ENCODE results near the gene SNTB2.

SNTB2 gene

DNA sequence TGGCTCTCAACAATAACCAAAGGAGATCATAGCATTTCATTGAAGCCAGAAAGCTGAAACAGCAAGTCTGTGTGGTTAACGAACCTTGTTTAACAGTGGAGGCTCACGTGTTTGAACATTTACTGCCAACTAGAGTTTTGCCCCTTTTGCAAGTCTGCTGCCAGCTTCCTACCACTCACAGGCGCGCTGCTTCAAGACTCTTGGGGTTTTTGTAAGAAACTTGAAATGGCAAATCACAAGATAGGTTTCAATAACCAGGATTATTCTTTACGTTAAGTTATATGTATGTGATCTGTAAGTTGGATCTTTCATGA lies 1.2 kb downstream of the SNTB2 start:
- H2AFZ ChIP-seq (ENCODE audit: low read depth), result peak overlapping the region; percentile 3
- H3K4me1 ChIP-seq (ENCODE audit: low read depth, poor library complexity, severe bottlenecking), result peaks cover 65% of the 10 kb centered on the region
- H3K79me2 ChIP-seq (ENCODE audit: insufficient read depth, low read depth), result peaks cover 28% of the 10 kb centered on the region
- H3K36me3 ChIP-seq (ENCODE audit: insufficient read depth), result no peaks in the 10 kb centered on the region
- peak overlapping the region; percentile 94 for H3K4me2 ChIP-seq
- TF ChIP-seq, protein P1, sequence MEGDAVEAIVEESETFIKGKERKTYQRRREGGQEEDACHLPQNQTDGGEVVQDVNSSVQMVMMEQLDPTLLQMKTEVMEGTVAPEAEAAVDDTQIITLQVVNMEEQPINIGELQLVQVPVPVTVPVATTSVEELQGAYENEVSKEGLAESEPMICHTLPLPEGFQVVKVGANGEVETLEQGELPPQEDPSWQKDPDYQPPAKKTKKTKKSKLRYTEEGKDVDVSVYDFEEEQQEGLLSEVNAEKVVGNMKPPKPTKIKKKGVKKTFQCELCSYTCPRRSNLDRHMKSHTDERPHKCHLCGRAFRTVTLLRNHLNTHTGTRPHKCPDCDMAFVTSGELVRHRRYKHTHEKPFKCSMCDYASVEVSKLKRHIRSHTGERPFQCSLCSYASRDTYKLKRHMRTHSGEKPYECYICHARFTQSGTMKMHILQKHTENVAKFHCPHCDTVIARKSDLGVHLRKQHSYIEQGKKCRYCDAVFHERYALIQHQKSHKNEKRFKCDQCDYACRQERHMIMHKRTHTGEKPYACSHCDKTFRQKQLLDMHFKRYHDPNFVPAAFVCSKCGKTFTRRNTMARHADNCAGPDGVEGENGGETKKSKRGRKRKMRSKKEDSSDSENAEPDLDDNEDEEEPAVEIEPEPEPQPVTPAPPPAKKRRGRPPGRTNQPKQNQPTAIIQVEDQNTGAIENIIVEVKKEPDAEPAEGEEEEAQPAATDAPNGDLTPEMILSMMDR (conservative IDR thresholded peaks at IDR 0.05; ENCODE audit: low read depth, low read length), result no peak
- H3K4me3 ChIP-seq (IDR thresholded peaks at IDR 0.05; ENCODE audit: insufficient read depth, low read depth, low read length), result no peak overlapping the region
- H3K9ac ChIP-seq, result peak overlapping the region; percentile 44
- H3K27me3 ChIP-seq (ENCODE audit: insufficient read depth, low read depth), result no peaks in the 10 kb centered on the region
- H3K27ac ChIP-seq, result peak overlapping the region; percentile 55; the same call in 1 of the 2 replicates
- no peaks in the 10 kb centered on the region for H4K20me1 ChIP-seq (ENCODE audit: insufficient read depth)

DNA sequence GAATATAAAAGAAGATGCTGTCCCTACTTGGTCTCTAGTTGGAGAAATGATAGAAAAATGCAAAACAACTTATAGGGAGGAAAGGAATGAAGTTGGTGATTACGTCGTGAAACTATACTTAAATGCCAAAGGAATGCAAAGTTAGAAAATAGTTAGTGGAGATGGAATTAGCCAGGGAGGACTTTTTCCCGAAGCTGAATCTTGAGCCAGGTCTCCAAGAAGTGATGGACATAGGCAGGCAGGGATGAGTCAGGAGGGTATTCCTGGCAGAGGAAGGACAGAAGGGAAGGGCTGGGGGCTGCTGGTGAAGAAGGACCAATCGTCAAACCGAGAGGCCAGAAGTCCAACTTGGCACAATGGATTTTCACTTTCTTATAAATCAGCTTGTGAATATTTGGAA lies 1.8 kb downstream of the SNTB2 start:
- H3K27ac ChIP-seq, result peak overlapping the region; percentile 55; the same call in 1 of the 2 replicates
- TF ChIP-seq, protein P1 (conservative IDR thresholded peaks at IDR 0.05; ENCODE audit: low read depth, low read length), result no peak
- H3K4me1 ChIP-seq (ENCODE audit: low read depth, poor library complexity, severe bottlenecking), result peaks cover 60% of the 10 kb centered on the region
- H2AFZ ChIP-seq (ENCODE audit: low read depth), result 0 out of 2 replicates have a peak overlapping the region, but pooled peaks have one; percentile 3
- H3K4me2 ChIP-seq, result peak overlapping the region; percentile 94
- no peaks in the 10 kb centered on the region for H3K27me3 ChIP-seq (ENCODE audit: insufficient read depth, low read depth)
- peaks cover 32% of the 10 kb centered on the region for H3K79me2 ChIP-seq (ENCODE audit: insufficient read depth, low read depth)
- H4K20me1 ChIP-seq (ENCODE audit: insufficient read depth), result no peaks in the 10 kb centered on the region
- no peaks in the 10 kb centered on the region for H3K36me3 ChIP-seq (ENCODE audit: insufficient read depth)
- H3K9ac ChIP-seq, result peak overlapping the region; percentile 44; the same call in 1 of the 2 replicates
- no peak overlapping the region for H3K4me3 ChIP-seq (IDR thresholded peaks at IDR 0.05; ENCODE audit: insufficient read depth, low read depth, low read length)

DNA sequence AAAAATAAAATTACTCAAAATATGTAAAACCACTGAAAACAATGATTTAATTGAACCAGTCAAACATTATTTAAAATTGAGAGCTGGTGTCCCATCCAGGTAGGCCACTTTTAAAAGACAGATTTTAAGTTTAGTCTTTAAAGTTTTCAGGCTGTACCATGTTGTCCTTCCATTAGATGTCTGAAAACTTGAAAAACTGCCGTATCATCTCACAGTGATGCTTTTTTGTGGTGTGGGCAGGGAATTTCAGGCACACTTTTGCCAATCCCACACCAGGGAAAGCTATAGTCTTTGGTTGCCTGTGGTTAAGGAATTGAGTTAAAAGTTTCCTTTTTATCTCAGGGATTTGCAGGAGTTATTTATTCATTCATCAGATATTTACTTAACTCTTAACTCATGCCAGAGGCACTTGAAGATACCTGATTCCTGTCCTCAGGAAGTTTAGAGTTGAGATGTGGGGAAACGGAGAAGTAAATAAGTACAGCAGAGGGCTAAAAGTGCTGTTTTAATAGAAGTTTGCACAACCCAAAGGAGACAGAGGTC lies 3.2 kb downstream of the SNTB2 start:
- H2AFZ ChIP-seq (ENCODE audit: low read depth), result no peak overlapping the region
- TF ChIP-seq, protein P1 (conservative IDR thresholded peaks at IDR 0.05; ENCODE audit: low read depth, low read length), result no peak
- H3K27ac ChIP-seq, result no peak overlapping the region
- H4K20me1 ChIP-seq (ENCODE audit: insufficient read depth), result no peaks in the 10 kb centered on the region
- H3K36me3 ChIP-seq (ENCODE audit: insufficient read depth), result no peaks in the 10 kb centered on the region
- H3K4me3 ChIP-seq (IDR thresholded peaks at IDR 0.05; ENCODE audit: insufficient read depth, low read depth, low read length), result no peak overlapping the region
- H3K4me1 ChIP-seq (ENCODE audit: low read depth, poor library complexity, severe bottlenecking), result peaks cover 46% of the 10 kb centered on the region
- H3K27me3 ChIP-seq (ENCODE audit: insufficient read depth, low read depth), result no peaks in the 10 kb centered on the region
- peak overlapping the region; percentile 94 for H3K4me2 ChIP-seq
- no peak overlapping the region for H3K9ac ChIP-seq
- H3K79me2 ChIP-seq (ENCODE audit: insufficient read depth, low read depth), result peaks cover 32% of the 10 kb centered on the region

DNA sequence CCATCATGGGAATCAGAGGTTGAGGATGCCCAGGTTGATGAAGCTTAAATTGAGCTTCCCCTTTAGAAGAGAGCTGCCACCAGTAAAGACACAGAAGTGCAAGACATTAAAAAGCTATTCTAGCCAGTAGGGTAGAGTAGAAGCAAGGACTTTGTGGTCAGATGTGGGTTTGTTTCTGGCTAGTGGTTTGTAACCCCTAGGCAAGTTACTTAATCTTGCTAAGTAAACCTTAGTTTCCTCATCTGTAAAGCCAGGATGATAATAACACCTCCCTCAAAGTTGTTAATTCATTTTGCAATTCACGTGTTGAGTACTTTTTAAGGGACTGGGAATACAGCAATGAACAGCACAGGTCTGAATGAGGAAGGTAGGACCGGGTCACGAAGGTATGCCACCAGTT lies 3.6 kb downstream of the SNTB2 start:
- peaks cover 41% of the 10 kb centered on the region for H3K4me1 ChIP-seq (ENCODE audit: low read depth, poor library complexity, severe bottlenecking)
- TF ChIP-seq, protein P1 (conservative IDR thresholded peaks at IDR 0.05; ENCODE audit: low read depth, low read length), result no peak
- H3K27me3 ChIP-seq (ENCODE audit: insufficient read depth, low read depth), result no peaks in the 10 kb centered on the region
- H3K9ac ChIP-seq, result no peak overlapping the region
- H3K36me3 ChIP-seq (ENCODE audit: insufficient read depth), result no peaks in the 10 kb centered on the region
- no peak overlapping the region for H3K4me3 ChIP-seq (IDR thresholded peaks at IDR 0.05; ENCODE audit: insufficient read depth, low read depth, low read length)
- H2AFZ ChIP-seq (ENCODE audit: low read depth), result no peak overlapping the region
- H3K27ac ChIP-seq, result no peak overlapping the region; the same call in 1 of the 2 replicates
- H3K79me2 ChIP-seq (ENCODE audit: insufficient read depth, low read depth), result peaks cover 32% of the 10 kb centered on the region
- H3K4me2 ChIP-seq, result peak overlapping the region; percentile 94
- H4K20me1 ChIP-seq (ENCODE audit: insufficient read depth), result no peaks in the 10 kb centered on the region

All from KMS-11 (cell line).